Parathyroid adenoma (tissue), 2 donors: Measurements from ENCODE around the gene PCSK5.

Source experiments
- H2AFZ ChIP-seq: fragments of 300-600 bp; sonication (generic); one replicate; pipeline ENCODE4 v1.7.0; 2017; ENCODE audit warnings: antibody characterized with exemption, mild to moderate bottlenecking
- H3K27ac ChIP-seq: fragments of 300-600 bp; sonication (generic); one replicate; pipeline ENCODE4 v1.7.0; 2017
- H3K27me3 ChIP-seq: fragments of 300-600 bp; sonication (generic); one replicate; pipeline ENCODE4 v1.7.0; 2017; ENCODE audit warnings: low read length; ENCODE audit not compliant: control insufficient read depth, insufficient read depth
- H3K36me3 ChIP-seq: fragments of 300-600 bp; sonication (generic); one replicate; pipeline ENCODE4 v1.7.0; 2017; ENCODE audit warnings: low read length; ENCODE audit not compliant: control insufficient read depth, insufficient read depth
- H3K4me1 ChIP-seq: fragments of 300-600 bp; sonication (generic); one replicate; pipeline ENCODE4 v1.7.0; 2017; ENCODE audit warnings: control low read depth
- H3K4me2 ChIP-seq: fragments of 300-600 bp; sonication (generic); one replicate; pipeline ENCODE4 v1.7.0; 2017; ENCODE audit warnings: low read length
- H3K4me3 ChIP-seq: fragments of 300-600 bp; sonication (generic); one replicate; pipeline ENCODE4 v1.7.0; 2017; ENCODE audit warnings: low read depth, low read length
- H3K79me2 ChIP-seq: fragments of 300-600 bp; sonication (generic); one replicate; pipeline ENCODE4 v1.7.0; 2017; ENCODE audit warnings: control low read depth
- H3K9ac ChIP-seq: fragments of 300-600 bp; sonication (generic); one replicate; pipeline ENCODE4 v1.7.0; 2017; ENCODE audit warnings: mild to moderate bottlenecking
- H3K9me3 ChIP-seq: fragments of 300-600 bp; sonication (generic); one replicate; pipeline ENCODE4 v1.7.0; 2017; ENCODE audit warnings: low read length; ENCODE audit not compliant: control insufficient read depth
- CTCF ChIP-seq: fragments of 300-600 bp; sonication (generic); IDR thresholded peaks from one replicate; pipeline ENCODE4 v1.7.0; 2017; ENCODE audit warnings: antibody characterized with exemption, mild to moderate bottlenecking
- donor health status: primary hyperparathyroidism.

PCSK5 gene

GRCh38 chr9:76032038-76032796 lies 141.7 kb downstream of the PCSK5 start:
- no peak for TF ChIP-seq CTCF
- Histone ChIP-seq H3K9me3 (no peaks in the 10 kb centered on the region), H3K4me1 (no peaks in the 10 kb centered on the region), H2AFZ (no peak overlapping the region), H3K4me3 (no peak overlapping the region), H3K36me3 (no peaks in the 10 kb centered on the region), H3K27ac (no peak overlapping the region), H3K4me2 (no peak overlapping the region), H3K79me2 (no peaks in the 10 kb centered on the region), H3K27me3 (no peaks in the 10 kb centered on the region), H3K9ac (no peak overlapping the region)

- no peak overlapping the region for H3K4me3 ChIP-seq
- H3K36me3 ChIP-seq, result no peaks in the 10 kb centered on the region
- H3K27ac ChIP-seq, result no peak overlapping the region
- no peak overlapping the region for H2AFZ ChIP-seq
- no peaks in the 10 kb centered on the region for H3K9me3 ChIP-seq
- no peaks in the 10 kb centered on the region for H3K4me1 ChIP-seq
- H3K9ac ChIP-seq, result no peak overlapping the region
- no peak for TF ChIP-seq CTCF
- no peaks in the 10 kb centered on the region for H3K79me2 ChIP-seq
- H3K4me2 ChIP-seq, result no peak overlapping the region
- H3K27me3 ChIP-seq, result no peaks in the 10 kb centered on the region
These were observed 142.4 kb downstream of the PCSK5 start for GRCh38 chr9:76032797-76033373.

GRCh38 chr9:76034049-76034448 lies 143.6 kb downstream of the PCSK5 start:
- H3K4me2 ChIP-seq, result no peak overlapping the region
- no peak overlapping the region for H3K4me3 ChIP-seq
- no peaks in the 10 kb centered on the region for H3K4me1 ChIP-seq
- H3K27ac ChIP-seq, result no peak overlapping the region
- no peaks in the 10 kb centered on the region for H3K9me3 ChIP-seq
- no peaks in the 10 kb centered on the region for H3K36me3 ChIP-seq
- no peak overlapping the region for H2AFZ ChIP-seq
- TF ChIP-seq CTCF, result no peak
- H3K79me2 ChIP-seq, result no peaks in the 10 kb centered on the region
- H3K9ac ChIP-seq, result no peak overlapping the region
- no peaks in the 10 kb centered on the region for H3K27me3 ChIP-seq

- TF ChIP-seq CTCF, result no peak
- no peak overlapping the region for H3K4me3 ChIP-seq
- no peaks in the 10 kb centered on the region for H3K4me1 ChIP-seq
- no peak overlapping the region for H2AFZ ChIP-seq
- no peak overlapping the region for H3K9ac ChIP-seq
- H3K79me2 ChIP-seq, result no peaks in the 10 kb centered on the region
- H3K9me3 ChIP-seq, result no peaks in the 10 kb centered on the region
- H3K4me2 ChIP-seq, result no peak overlapping the region
- no peaks in the 10 kb centered on the region for H3K27me3 ChIP-seq
- H3K36me3 ChIP-seq, result no peaks in the 10 kb centered on the region
- H3K27ac ChIP-seq, result no peak overlapping the region
These were observed 146.3 kb downstream of the PCSK5 start for GRCh38 chr9:76036762-76037161.
